Activated T-cell treated with anti-CD3 and anti-CD28 coated beads, Interleukin-2, amount 50 U/mL, for 24 hours (primary cell): ENCODE measurements around the gene MEF2C.
A peak's percentile ranks its signal among the peaks of the same experiment; 100 is the strongest.

Experiments used
- DNase-seq: peaks from one replicate; pipeline ENCODE4 v3.0.0-alpha.2; 2020
- H3K27ac Mint-ChIP-seq: 2 replicates; pipeline ENCODE4 v1.8.0; 2020; ENCODE audit warnings: mild to moderate bottlenecking, mixed read lengths
- H3K27me3 Mint-ChIP-seq: 2 replicates; pipeline ENCODE4 v1.8.0; 2020; ENCODE audit warnings: mixed read lengths
- H3K36me3 Mint-ChIP-seq: 2 replicates; pipeline ENCODE4 v1.8.0; 2020; ENCODE audit warnings: low read depth, mixed read lengths
- H3K4me1 Mint-ChIP-seq: 2 replicates; pipeline ENCODE4 v1.8.0; 2020; ENCODE audit warnings: low read depth, mixed read lengths
- H3K4me3 Mint-ChIP-seq: 2 replicates; pipeline ENCODE4 v1.8.0; 2020; ENCODE audit warnings: mild to moderate bottlenecking, moderate library complexity, mixed read lengths
- H3K9me3 Mint-ChIP-seq: 2 replicates; pipeline ENCODE4 v1.8.0; 2020; ENCODE audit warnings: mixed read lengths

MEF2C gene

GRCh38 chr5:88681211-88681803 is 201.7 kb downstream of the MEF2C start:
- Mint-ChIP-seq H3K27me3 (peaks cover 90% of the 10 kb centered on the region), H3K36me3 (no peaks in the 10 kb centered on the region), H3K9me3 (no peaks in the 10 kb centered on the region), H3K4me1 (peaks cover 20% of the 10 kb centered on the region), H3K27ac (no peak overlapping the region), H3K4me3 (no peak overlapping the region)
- DNase-seq, result no peak

GRCh38 chr5:88680253-88681132 is 202.5 kb downstream of the MEF2C start:
- no peak overlapping the region for H3K27ac Mint-ChIP-seq

GRCh38 chr5:88679638-88680037 is 203.3 kb downstream of the MEF2C start:
- no peak overlapping the region for H3K4me3 Mint-ChIP-seq
- no peak for DNase-seq
- H3K27ac Mint-ChIP-seq, result no peak overlapping the region
- H3K4me1 Mint-ChIP-seq, result peaks cover 35% of the 10 kb centered on the region
- peaks cover 89% of the 10 kb centered on the region for H3K27me3 Mint-ChIP-seq
- no peaks in the 10 kb centered on the region for H3K36me3 Mint-ChIP-seq
- no peaks in the 10 kb centered on the region for H3K9me3 Mint-ChIP-seq

More at GRCh38 chr5:88680253-88681132, 202.5 kb downstream of the MEF2C start:
- Mint-ChIP-seq H3K27me3 (peaks cover 89% of the 10 kb centered on the region), H3K36me3 (no peaks in the 10 kb centered on the region), H3K4me3 (peak overlapping the region; percentile 33), H3K9me3 (no peaks in the 10 kb centered on the region), H3K4me1 (peaks cover 26% of the 10 kb centered on the region)
- peak; percentile 89 for DNase-seq

- Mint-ChIP-seq H3K27me3 (peaks cover 89% of the 10 kb centered on the region), H3K36me3 (no peaks in the 10 kb centered on the region), H3K9me3 (no peaks in the 10 kb centered on the region), H3K4me1 (peaks cover 38% of the 10 kb centered on the region), H3K27ac (no peak overlapping the region), H3K4me3 (no peak overlapping the region)
- no peak for DNase-seq
These were observed 204.1 kb downstream of the MEF2C start for GRCh38 chr5:88678770-88679381.

- Mint-ChIP-seq H3K4me3 (no peak overlapping the region), H3K4me1 (peaks cover 38% of the 10 kb centered on the region), H3K9me3 (no peaks in the 10 kb centered on the region), H3K27me3 (peaks cover 89% of the 10 kb centered on the region), H3K27ac (no peak overlapping the region), H3K36me3 (no peaks in the 10 kb centered on the region)
- DNase-seq, result no peak
These were observed 204.8 kb downstream of the MEF2C start for GRCh38 chr5:88677943-88678769.

- H3K9me3 Mint-ChIP-seq, result no peaks in the 10 kb centered on the region
- no peak overlapping the region for H3K27ac Mint-ChIP-seq
- H3K4me1 Mint-ChIP-seq, result peaks cover 38% of the 10 kb centered on the region
- peaks cover 89% of the 10 kb centered on the region for H3K27me3 Mint-ChIP-seq
- no peak for DNase-seq
- no peaks in the 10 kb centered on the region for H3K36me3 Mint-ChIP-seq
- H3K4me3 Mint-ChIP-seq, result no peak overlapping the region
These were observed 205.5 kb downstream of the MEF2C start for GRCh38 chr5:88677376-88677895.

GRCh38 chr5:88676637-88677375 is 206.2 kb downstream of the MEF2C start:
- H3K4me3 Mint-ChIP-seq, result no peak overlapping the region
- no peaks in the 10 kb centered on the region for H3K36me3 Mint-ChIP-seq
- no peak overlapping the region for H3K27ac Mint-ChIP-seq
- peaks cover 42% of the 10 kb centered on the region for H3K4me1 Mint-ChIP-seq
- no peaks in the 10 kb centered on the region for H3K9me3 Mint-ChIP-seq
- DNase-seq, result no peak
- H3K27me3 Mint-ChIP-seq, result peaks cover 90% of the 10 kb centered on the region

- H3K27me3 Mint-ChIP-seq, result peaks cover 92% of the 10 kb centered on the region
- H3K36me3 Mint-ChIP-seq, result no peaks in the 10 kb centered on the region
- no peak for DNase-seq
- peak overlapping the region; percentile 8 for H3K27ac Mint-ChIP-seq
- no peaks in the 10 kb centered on the region for H3K9me3 Mint-ChIP-seq
- H3K4me1 Mint-ChIP-seq, result peaks cover 42% of the 10 kb centered on the region
- peak overlapping the region; percentile 72 for H3K4me3 Mint-ChIP-seq
These were observed 207.0 kb downstream of the MEF2C start for GRCh38 chr5:88675708-88676636.

GRCh38 chr5:88675168-88675707 is 207.7 kb downstream of the MEF2C start:
- peak overlapping the region; percentile 72 for H3K4me3 Mint-ChIP-seq
- DNase-seq, result no peak
- H3K27me3 Mint-ChIP-seq, result peaks cover 89% of the 10 kb centered on the region
- no peaks in the 10 kb centered on the region for H3K36me3 Mint-ChIP-seq
- no peaks in the 10 kb centered on the region for H3K9me3 Mint-ChIP-seq
- H3K27ac Mint-ChIP-seq, result peak overlapping the region; percentile 8
- peaks cover 38% of the 10 kb centered on the region for H3K4me1 Mint-ChIP-seq

GRCh38 chr5:88674356-88675167 is 208.4 kb downstream of the MEF2C start:
- peak overlapping the region; percentile 72 for H3K4me3 Mint-ChIP-seq
- peak; percentile 58 for DNase-seq

GRCh38 chr5:88673253-88674105 is 209.5 kb downstream of the MEF2C start:
- peaks cover 33% of the 10 kb centered on the region for H3K4me1 Mint-ChIP-seq
- no peaks in the 10 kb centered on the region for H3K9me3 Mint-ChIP-seq
- peak overlapping the region; percentile 45 for H3K4me3 Mint-ChIP-seq
- H3K36me3 Mint-ChIP-seq, result no peaks in the 10 kb centered on the region
- peaks cover 92% of the 10 kb centered on the region for H3K27me3 Mint-ChIP-seq
- no peak for DNase-seq
- H3K27ac Mint-ChIP-seq, result peak overlapping the region; percentile 64

More at GRCh38 chr5:88674356-88675167, 208.4 kb downstream of the MEF2C start:
- Mint-ChIP-seq H3K36me3 (no peaks in the 10 kb centered on the region), H3K27me3 (peaks cover 92% of the 10 kb centered on the region), H3K4me1 (peaks cover 36% of the 10 kb centered on the region), H3K9me3 (no peaks in the 10 kb centered on the region), H3K27ac (peak overlapping the region; percentile 8)
